ENCODE data around the gene MRPL28. TPM values are rescaled to one million over a fixed set of nuclear protein-coding genes. Genes with fewer than 3 reads are reported as not detected.
"Not testable (repeated sequence)": the region's sequence is repeated elsewhere in the genome, so short reads cannot be mapped to it uniquely, and the experiment has no call there.

MRPL28 gene
- total and polyA plus RNA-seq, 8 donors, result 39.6 to 59.4 (median 46.8) TPM

DNA sequence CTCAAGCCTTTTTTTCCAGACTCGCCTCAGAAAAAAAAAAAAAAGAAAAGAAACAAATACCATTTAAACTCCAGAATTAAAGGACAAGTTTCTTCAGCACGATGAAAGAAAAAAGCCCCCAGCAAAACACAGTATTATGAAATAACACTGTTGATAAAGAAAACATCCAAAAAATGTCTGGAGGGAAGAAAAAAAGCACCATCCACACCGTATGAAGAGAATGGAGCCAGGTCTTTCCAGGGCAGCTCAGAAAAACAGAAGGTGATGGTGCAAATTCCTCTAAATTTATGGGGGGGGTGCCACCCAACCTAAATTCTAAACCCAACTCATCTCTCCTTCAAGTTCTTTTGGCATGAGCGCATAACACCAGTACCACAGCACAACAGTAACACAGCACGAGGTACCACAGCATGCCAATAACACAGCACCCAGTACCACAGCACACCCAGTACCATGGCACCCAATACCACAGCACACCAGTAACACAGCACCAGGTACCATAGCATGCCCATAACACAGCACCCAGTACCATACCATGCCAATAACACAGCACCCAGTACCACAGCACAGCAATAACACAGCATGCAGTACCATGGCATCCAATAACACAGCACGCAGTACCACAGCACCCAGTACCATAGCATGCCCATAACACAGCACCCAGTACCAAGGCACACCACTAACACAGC lies 36.8 kb downstream of the MRPL28 start:
- Histone ChIP-seq H3K27ac (no peak overlapping the region), H3K4me1 (peaks cover 0 to 47% of the 10 kb centered on the region in 2 donors)
- no peak for ATAC-seq

GRCh38 chr16:331181-331814 lies 39.0 kb downstream of the MRPL28 start:
- peak in 2 of 4 donors; percentile 81 to 89 for DNase-seq
- ATAC-seq; H3K27me3 ChIP-seq; H3K9me3 ChIP-seq; intact Hi-C loops (cut with DNase I); H3K4me3 ChIP-seq; H3K36me3 ChIP-seq: not testable (repeated sequence)
- Histone ChIP-seq H3K4me1 (peaks cover 19 to 47% of the 10 kb centered on the region in 2 donors), H3K27ac (peak overlapping the region in 1 of 2 donors; percentile 28)

More for the DNA sequence above, 36.8 kb downstream of the MRPL28 start:
- no peaks in the 10 kb centered on the region for H3K36me3 ChIP-seq
- H3K27me3 ChIP-seq, result no peaks in the 10 kb centered on the region
- H3K4me3 ChIP-seq, result no peak overlapping the region
- DNase-seq, result no peak
- intact Hi-C loops (cut with DNase I), result no loop called here
- H3K9me3 ChIP-seq, result no peaks in the 10 kb centered on the region
- TF ChIP-seq CTCF (IDR thresholded peaks at IDR 0.05), result no peak

- ATAC-seq, result no peak
- no peak for TF ChIP-seq CTCF (IDR thresholded peaks at IDR 0.05)
- no peak overlapping the region for H3K4me3 ChIP-seq
- DNase-seq, result peak in 2 of 4 donors; percentile 3 to 30
- no peaks in the 10 kb centered on the region for H3K36me3 ChIP-seq
- no peaks in the 10 kb centered on the region for H3K9me3 ChIP-seq
- H3K27ac ChIP-seq, result no peak overlapping the region
- H3K4me1 ChIP-seq, result peaks cover 19 to 47% of the 10 kb centered on the region in 2 donors
- H3K27me3 ChIP-seq, result no peaks in the 10 kb centered on the region
- intact Hi-C loops (cut with DNase I), result no loop called here
Observed at GRCh38 chr16:330741-331140, 39.6 kb downstream of the MRPL28 start.

GRCh38 chr16:325375-326145 lies 44.8 kb downstream of the MRPL28 start:
- H3K4me1 ChIP-seq, result peaks cover 19 to 52% of the 10 kb centered on the region in 2 donors
- TF ChIP-seq CTCF (IDR thresholded peaks at IDR 0.05), result no peak
- peak overlapping the region in 1 of 2 donors; percentile 72 for H3K27ac ChIP-seq
- no peaks in the 10 kb centered on the region for H3K9me3 ChIP-seq
- H3K4me3 ChIP-seq, result peak overlapping the region in 1 of 2 donors; percentile 15
- peak in 1 of 4 donors; percentile 80 for DNase-seq
- no peak for ATAC-seq
- no peaks in the 10 kb centered on the region for H3K36me3 ChIP-seq
- intact Hi-C loops (cut with DNase I), result no loop called here
- H3K27me3 ChIP-seq, result no peaks in the 10 kb centered on the region

- TF ChIP-seq CTCF (IDR thresholded peaks at IDR 0.05), result no peak
- no peak for ATAC-seq
- no peaks in the 10 kb centered on the region for H3K27me3 ChIP-seq
- intact Hi-C loops (cut with DNase I), result no loop called here
- H3K9me3 ChIP-seq, result no peaks in the 10 kb centered on the region
- H3K4me1 ChIP-seq, result peaks cover 19 to 52% of the 10 kb centered on the region in 2 donors
- no peak for DNase-seq
- H3K27ac ChIP-seq, result peak overlapping the region in 1 of 2 donors; percentile 72
- H3K36me3 ChIP-seq, result no peaks in the 10 kb centered on the region
- peak overlapping the region in 1 of 2 donors; percentile 15 for H3K4me3 ChIP-seq
Observed at GRCh38 chr16:324451-325334, 45.6 kb downstream of the MRPL28 start.
